GM19452 (cell line): ENCODE measurements around the gene EHBP1.

ENCODE experiments used
- ATAC-seq: cut with Tn5 transposase; IDR thresholded peaks from one replicate; pipeline ENCODE4 v1.9.1; 2021; ENCODE audit not compliant: unreplicated experiment

Gene EHBP1

DNA sequence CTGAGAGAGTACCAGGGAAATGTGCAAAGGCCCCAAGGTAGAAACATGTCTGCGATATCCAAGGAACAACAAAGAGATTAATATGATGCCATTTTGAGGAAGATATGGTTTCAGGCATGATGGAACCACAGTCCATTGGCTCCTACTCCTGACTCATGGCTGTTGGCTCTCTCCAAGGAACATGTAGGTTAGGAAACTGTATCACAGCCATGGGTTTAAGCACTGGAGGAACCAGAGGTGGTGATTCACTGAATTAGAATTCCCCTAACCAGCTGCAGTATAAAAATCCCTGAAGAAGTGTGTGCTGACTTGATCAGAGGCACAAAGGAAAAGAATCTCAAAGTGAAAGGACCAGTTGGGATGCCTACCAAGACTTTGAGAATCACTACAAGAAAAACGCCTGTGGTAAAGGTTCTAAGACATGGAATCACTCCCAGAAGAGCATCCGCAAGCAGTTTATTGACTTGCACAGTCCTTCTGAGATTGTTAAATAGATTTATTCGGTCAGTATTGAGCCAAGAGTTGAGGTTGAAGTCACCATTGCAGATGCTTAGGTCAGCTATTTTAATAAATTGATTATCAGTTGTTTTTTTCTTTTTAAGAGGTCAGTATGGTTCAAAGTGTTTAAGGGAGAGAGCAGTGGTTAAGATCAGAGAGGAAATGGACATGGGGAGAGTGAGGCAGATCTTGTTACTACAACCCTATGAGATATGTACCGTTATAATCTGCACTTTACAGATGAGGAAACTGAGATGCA lies 234.4 kb downstream of the EHBP1 start:
- no peak for ATAC-seq

DNA sequence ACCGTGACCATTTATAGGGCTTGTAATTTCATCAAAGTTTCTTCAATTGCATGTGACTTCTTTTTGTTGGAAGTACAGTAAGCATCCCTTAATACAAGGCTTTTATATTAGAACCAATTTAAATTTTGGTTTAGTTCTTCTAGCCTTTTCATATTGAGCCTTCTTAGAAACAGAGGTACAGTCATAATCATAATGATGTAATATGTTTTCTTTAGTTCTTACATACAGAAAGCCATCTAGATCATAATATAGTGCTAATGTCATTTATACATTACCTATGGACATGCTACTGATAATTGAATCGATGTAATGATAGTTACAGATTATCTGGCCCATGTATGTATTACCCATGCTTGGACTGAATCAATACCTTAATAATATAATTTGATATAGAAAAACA lies 235.2 kb downstream of the EHBP1 start:
- ATAC-seq: no peak

DNA sequence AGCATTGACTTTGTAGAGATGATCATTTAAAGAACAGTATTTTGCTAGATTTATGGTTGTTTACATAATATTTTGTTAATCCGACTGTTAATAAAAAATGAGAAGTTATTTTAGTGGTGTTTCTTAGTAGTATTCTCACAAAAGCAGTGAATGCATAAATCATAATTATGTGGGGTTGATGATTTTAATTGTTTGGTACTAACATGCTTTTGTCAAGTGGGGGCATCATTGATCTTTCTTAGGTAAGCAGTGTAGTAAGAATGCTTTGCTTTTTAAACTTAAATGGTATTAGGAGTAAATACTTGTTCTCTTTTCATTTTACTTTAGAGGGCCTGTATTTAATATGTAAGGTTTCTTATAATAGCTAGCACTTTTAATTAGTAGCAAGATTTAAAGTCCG lies 235.9 kb downstream of the EHBP1 start:
- no peak for ATAC-seq

DNA sequence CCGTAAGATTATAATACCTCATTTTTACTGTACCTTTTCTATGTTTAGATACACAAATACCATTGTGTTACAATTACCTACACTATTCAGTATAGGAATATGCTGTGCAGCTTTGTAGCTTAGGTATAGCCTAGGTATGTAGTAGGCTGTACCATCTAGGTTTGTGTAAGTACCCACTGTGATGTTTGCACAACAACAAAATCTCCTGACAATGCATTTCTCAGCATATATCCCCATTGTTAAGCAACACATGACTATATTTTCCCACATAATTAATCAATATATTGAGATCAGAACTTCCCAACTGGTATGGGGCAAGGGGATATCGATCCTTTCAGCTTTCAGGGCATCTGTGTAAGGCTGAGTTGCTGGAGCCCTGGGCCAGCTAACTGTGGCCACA lies 238.8 kb downstream of the EHBP1 start:
- no peak for ATAC-seq

DNA sequence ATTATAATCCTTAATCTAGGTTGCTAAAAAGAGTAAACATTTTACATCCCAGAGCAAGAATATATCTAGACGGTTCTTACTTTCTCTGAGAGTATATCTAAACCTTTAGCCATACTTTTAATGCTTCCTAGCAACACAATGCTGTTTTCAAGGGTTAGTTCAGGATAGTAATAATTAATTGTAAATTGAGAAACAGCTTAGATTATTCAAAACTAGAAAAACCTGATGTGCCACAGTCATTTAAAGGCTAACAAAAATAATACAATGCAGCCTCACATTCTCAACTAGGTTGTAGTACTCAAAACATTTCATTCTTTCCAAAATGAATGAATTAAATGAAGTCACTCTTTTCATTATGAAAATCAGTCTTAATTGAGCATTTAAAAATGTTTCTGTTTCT lies 241.9 kb downstream of the EHBP1 start:
- ATAC-seq: no peak

DNA sequence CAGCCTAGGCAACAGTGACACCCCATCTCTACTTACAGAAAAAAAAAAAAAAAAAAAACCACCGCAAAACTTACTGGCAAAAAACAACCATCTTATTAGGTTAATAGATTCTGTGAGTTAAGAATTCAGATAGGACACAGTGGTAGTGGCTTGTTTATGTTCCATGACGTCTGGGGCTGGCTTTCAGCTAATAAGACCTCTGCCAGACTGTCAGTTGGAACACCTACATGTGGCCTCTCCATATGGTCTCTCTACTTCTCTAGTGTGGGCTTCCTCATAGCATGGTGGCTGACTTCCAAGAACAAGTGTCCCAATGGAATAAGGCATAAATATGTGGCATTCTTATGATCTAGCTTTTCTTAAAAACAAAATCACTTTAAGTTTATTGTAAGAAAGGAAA lies 251.1 kb downstream of the EHBP1 start:
- ATAC-seq: no peak

DNA sequence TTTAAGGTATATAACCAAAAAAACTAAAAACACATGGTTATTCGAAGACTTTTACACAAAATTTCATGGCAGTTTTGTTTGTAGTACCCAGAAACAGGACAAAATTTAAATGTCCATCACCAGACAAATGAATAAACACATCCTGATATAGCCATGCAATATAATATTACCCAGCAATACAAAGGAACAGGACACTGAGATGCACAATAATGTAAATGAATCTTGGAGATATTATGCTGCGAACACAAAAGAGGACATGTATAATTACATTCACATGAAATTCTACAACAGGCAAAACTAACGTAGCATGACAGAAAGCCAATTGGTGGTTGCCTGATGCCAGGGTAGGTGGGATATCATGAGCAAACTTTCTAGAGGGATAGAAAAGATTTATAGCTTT lies 252.7 kb downstream of the EHBP1 start:
- no peak for ATAC-seq

DNA sequence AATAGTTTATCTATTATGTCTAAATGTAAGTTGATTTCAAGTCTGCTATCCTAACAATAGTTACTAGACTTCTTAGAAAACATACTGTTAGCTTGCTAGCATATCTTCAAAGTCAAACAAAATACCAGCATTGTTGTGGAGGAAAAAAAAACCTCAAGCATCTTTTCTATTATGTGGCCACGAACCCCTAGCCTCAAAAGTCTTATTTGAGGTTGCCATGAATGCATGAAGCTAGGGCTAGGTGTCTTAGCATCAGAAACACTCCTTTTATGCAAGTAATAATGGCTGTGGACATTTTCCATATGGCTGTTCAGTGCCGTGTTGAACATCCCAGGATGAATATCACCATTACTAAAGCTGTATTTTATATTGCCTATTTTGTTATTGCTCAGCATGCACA lies 258.5 kb downstream of the EHBP1 start:
- ATAC-seq: no peak

DNA sequence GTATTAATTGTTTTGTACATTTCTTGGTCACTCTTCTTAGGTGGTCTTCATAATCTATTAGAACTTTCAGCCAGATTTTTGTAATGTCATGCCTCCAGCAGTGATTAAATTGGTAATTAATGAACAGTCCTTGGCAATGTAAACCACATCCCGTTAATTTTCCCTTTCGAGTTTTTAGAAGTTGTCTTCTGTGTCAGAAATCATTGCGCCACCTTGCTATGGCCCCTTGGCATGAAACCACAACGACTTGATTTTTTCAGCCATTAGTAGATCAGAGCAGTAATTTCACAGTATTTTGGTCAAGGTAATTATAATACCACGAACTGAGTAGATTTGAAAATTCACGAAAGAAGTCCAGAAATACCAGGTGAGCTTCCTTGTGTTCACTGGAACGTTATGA lies 259.2 kb downstream of the EHBP1 start:
- no peak for ATAC-seq

DNA sequence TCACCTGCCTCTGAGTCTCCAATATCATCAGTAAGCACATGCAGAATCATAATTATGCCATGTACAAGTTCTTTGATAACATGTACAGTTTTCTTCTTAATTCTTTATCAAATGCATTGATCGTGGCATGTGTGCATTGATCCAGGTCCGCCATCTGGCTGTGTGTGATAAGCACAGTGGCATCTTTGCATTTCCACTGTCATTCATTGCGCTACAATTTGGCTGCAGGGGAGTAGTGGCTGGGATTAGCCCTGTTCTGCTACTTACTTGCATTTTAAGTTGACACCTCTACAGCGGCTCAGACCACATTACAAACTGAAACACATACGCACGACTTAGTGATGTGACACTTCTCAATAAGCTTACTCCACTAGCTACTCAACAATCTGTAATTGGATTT lies 261.5 kb downstream of the EHBP1 start:
- ATAC-seq: no peak

DNA sequence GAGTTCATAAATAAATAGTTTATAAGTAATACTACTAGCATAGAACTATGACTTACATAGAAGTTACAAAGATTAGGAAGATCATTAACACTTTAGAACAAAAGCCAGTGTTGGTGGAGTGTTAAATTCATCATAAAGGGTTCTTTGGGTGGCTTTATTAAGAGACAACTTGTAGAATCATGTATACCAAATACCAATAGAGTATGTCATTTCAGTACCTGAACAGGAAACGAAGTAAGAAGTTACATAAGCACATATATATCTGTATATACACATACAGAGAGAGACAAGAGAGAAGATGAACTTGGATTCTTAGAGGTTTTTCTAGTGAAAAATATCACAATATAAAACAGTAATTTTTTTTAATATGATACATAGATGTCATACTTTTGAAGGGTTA lies 262.7 kb downstream of the EHBP1 start:
- ATAC-seq: no peak

DNA sequence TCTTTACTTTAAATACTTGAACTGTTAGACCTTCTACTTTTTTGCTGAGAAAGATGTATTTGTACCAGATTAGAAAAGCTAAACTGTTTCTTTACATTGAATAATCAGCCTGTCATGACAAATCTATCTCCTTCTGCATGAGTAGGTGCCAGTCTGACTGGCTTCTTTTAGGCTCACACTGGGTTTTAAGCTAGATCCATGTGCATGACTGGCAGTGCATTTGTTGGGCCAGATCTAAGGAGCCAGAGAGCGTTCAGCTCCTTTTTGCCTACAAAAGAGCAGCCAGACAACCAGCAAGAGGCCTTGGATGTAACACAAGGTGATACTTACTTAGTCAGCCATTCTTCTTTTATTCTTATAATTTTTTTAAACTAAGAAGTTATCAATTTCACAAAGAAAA lies 263.2 kb downstream of the EHBP1 start:
- no peak for ATAC-seq

DNA sequence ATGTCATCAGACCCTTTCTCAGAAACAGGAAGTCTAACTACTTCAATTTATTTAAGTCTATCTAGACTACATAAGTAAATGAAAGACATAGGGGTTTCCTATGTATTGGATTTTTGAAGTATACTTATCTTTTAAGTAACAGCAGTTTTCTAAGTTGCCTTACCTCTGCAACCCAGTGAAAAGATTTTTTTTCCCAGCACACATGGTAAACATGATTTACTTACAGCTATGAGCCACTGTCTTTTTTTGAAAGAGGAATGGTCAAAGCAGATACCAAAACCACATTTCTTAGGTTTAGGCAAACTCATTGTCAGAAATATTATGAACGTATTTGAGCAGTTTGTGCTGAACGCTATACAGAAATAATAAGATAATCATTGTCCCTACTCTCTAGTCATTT lies 266.4 kb downstream of the EHBP1 start:
- no peak for ATAC-seq

DNA sequence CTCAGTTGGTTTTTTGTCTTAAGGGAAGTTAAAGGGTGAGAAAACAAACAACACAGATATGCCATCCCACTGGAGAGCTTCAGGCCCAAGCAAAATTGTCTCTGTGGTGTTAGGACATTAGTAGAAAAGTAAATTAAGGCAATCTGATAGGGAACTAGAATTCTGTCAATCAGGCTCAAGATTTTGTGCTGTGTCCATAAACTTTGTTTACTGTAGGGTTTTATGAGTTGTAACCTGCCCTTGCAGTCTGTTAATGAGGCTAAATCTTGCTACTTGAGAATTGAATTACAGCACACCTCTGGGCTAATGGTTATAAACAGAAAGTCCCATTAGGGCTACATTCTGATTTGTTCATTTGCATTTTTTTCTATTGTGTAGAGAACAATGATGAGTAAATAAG lies 267.1 kb downstream of the EHBP1 start:
- ATAC-seq: no peak

DNA sequence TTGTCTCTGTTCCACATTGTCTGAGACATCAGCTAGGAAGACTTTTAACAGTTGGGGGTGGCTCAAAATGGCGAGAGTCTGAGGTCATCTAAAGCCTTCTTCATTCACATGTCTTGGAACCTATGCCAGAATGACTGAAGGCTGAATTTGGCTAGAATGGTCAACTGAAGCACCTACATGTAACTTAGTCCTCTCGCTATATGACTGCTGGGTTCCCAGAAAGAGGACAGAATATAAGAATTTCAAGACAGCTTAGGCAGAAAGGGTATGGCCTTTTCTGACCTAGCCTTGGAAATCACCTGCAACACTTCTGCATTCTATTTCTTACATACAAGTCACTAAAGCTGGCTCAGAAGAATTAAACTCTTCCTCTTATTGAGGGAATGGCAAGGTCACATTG lies 269.5 kb downstream of the EHBP1 start:
- ATAC-seq: no peak

DNA sequence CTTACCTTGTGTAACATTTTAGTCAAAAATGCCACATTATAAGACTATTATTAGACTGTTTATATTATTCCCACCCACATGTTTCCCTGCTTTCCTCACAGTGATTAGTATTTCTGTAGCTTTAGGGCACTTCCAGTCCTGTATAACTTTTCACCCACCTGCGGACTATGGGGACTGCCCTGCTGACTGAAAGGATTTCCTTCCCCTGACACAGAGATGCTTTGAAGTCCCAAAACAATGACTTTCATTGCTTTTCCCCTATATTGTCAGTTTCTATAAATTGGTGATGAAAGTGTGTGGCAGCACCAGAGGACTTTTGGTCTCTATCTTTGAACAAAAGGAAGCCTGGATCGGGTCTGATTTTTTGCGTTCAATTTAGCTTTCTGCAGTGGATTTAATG lies 286.1 kb downstream of the EHBP1 start:
- no peak for ATAC-seq

DNA sequence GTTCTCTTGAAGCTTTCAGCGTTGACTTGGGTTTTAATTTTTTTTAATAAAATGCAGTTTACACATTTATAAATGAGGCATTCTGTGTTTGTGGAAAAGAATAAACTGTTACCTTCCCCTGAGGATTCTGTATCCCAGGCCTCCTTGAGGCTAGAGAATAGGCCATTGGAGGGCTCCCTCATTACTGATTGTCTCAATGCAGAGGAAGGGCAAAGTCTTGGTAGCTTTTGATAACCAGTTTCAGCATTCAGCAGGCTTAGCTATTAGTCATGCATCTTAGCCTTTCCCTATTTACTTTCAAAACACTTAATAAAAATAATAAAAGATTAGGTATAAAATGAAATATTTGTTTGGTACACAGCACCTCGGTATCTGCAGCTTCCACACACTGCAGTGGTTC lies 287.0 kb downstream of the EHBP1 start:
- ATAC-seq: no peak

DNA sequence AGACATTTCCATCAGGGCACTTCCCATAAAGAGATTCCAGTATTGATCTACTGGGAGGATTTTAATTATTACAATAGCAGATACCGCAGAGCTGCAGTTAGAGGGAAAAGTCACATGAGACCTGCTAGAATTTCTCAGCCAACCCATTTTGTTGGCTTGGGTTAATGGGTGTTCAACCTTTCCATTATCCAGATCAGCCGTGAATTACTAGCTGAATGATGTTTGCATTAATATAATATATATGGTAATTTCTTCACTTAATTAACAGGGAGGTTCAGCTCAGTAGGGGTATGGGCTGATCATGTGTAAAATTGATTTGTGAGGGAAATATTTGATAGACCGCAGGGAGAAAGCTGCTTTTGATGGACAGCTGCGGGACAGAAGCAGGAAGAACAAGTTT lies 288.7 kb downstream of the EHBP1 start:
- ATAC-seq: no peak

DNA sequence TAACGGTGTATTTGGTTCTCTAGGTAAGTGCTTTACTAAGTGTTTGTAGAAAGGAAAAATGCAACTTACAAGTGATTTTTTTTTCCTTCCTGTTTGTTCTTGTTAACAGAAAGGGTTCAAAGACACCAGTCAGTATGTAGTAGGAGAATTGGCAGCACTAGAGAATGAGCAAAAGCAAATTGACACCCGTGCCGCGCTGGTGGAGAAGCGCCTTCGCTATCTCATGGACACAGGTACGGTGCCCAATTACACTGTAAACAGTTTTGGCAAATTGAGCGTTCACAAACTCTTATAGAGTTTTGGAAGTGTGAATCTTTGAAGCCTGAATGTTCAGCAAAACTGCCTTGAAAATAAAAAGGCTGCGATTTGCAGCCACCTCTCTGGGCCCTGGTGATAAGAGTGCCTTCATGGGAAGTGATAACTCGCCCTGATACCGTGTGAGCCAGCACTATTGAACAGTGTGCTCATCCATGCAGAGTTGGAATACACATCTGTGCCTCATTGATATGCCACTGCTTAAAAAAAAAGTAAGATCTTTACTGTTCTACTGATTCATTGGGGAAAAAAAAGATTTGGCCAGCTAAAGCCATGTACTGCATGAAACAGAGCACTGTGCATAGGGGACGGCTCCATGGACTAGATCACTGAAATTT lies 291.1 kb downstream of the EHBP1 start:
- no peak for ATAC-seq

DNA sequence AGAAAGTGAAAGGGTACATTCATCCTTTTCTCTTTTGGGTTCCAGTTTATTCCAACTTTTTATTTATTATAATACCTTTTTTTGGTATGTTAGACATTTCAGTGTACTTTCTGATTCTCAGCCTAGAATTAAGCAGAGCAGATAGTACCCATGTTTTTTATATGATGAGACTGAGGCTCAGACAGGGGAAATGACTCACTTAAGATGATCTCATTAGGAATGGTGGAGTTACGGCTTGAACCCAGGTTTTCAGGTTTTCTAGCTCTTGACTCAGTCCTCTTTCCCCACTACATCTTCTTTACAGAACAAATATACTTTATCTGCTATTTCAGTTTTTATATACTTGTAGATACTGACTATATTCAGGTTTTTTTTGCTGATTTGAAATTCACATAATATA lies 293.4 kb downstream of the EHBP1 start:
- ATAC-seq: no peak

DNA sequence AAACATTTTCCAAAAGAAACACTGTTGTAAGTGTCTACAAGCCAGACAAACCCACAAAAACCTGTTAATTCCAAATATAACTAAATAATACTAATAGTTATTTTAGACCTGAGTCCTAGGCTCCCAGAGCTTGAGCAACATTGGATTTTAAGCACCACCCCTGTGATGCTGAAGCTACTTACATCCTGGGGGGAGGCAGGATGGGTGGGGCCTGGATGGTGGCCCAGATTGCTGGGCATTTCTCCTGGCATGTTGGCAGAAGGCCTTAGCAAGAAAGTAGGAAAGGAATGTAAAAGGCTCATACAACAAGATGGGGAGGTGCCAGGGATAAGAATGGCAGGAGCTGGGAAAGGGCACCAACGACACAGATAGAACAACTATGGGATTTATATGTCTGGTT lies 294.4 kb downstream of the EHBP1 start:
- ATAC-seq: no peak

DNA sequence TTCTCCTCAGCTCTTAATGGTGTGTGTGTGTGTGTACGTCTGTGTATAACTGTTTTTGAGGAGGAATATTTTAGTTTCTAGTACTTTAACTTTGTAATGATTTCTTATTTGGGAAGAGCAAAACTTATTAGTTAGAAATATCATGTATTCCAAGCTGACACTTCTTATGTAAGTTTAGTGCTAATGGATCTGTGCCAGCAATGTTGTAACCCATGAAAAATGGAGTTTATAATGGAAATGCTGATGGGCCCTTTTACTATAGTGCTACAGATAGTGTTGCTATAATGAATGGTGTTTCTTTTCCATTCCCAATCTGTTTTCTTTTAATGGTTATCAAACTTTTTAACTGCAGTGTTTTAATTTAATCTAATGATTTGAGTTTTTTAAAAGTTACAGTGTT lies 295.3 kb downstream of the EHBP1 start:
- ATAC-seq: no peak

DNA sequence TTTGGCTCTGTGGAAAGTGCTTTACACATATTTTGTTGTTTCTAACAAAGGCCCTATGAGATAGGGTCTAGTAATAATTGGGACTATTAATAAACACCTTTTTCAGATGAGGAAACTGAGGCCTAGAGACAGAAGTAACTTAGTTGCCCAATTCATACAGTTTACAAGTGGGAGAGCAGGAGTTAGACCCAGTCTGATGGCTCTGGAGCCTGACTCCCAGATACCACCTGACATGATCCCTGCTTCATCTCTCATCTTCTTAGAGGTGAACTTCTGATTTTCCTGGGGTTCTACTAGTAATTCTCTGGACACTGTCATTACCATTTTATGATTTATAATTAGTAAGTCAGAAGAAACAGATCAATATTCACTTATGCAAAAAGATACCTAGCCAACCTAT lies 296.1 kb downstream of the EHBP1 start:
- no peak for ATAC-seq
